Left lung (tissue), 10 donors: ENCODE measurements around the gene POLR2C. TPM values are rescaled to one million over a fixed set of nuclear protein-coding genes. Genes with fewer than 3 reads are reported as not detected.

ENCODE experiments used
- ATAC-seq: fragments of 200-7000 bp; cut with Tn5 transposase; one replicate; pipeline ENCODE4 v1.9.1; 2020; ENCODE audit warnings: moderate library complexity
- DNase-seq, 4 donors: peaks; one replicate each; pipeline ENCODE4 v3.0.0-alpha.2; 2013 to 2020
- H3K27ac ChIP-seq, 2 donors: fragments of 200-600 bp; sonication (generic) in 1 of 2; one replicate each; pipeline versions ENCODE4 v1.5.0 to v1.8.0; 2020 to 2021
- H3K27me3 ChIP-seq, 2 donors: fragments of 200-600 bp; sonication (generic) in 1 of 2; one replicate each; pipeline versions ENCODE4 v1.5.0 to v1.8.0; 2020 to 2021
- H3K36me3 ChIP-seq, 2 donors: fragments of 200-600 bp; sonication (generic) in 1 of 2; one replicate each; pipeline versions ENCODE4 v1.5.0 to v1.8.0; 2020 to 2021
- H3K4me1 ChIP-seq, 2 donors: fragments of 200-600 bp; one replicate each; pipeline ENCODE4 v1.8.0; 2021
- H3K4me3 ChIP-seq, 2 donors: fragments of 200-600 bp; sonication (generic) in 1 of 2; one replicate each; pipeline versions ENCODE4 v1.5.0 to v1.8.0; 2020 to 2021; ENCODE audit warnings: mild to moderate bottlenecking in 1 of 2
- H3K9me3 ChIP-seq, 2 donors: fragments of 200-600 bp; sonication (generic) in 1 of 2; one replicate each; pipeline versions ENCODE4 v1.5.0 to v1.8.0; 2020 to 2021
- CTCF ChIP-seq, 2 donors: fragments of 200-600 bp; sonication (generic) in 1 of 2; IDR thresholded peaks; one replicate each; pipeline versions ENCODE4 v1.5.0 to v1.8.0; 2021; ENCODE audit warnings: antibody characterized with exemption in 2 of 2
- intact Hi-C, 2 donors: fragments of 100-400 bp; cut with DNase I; formaldehyde crosslinking; loops; one replicate each; pipeline versions ENCODE4 v1.11.2 to v1.14.2; 2022
- polyA plus RNA-seq, 6 donors: library from polyadenylated mRNA; unstranded; fragments of 120-200 nt; gene quantifications; one replicate each; pipeline ENCODE4 v1.2.1, GENCODE V29; 2013; ENCODE audit not compliant: insufficient read length in 6 of 6
- total RNA-seq, 2 donors: library from RNA; stranded (reverse); fragmentation: NEBNext Ultra II Directional; extraction: Animal tissue kit (Norgen Biotek cat#: 25700); gene quantifications; one replicate each; pipeline ENCODE4 v1.2.1, GENCODE V29; 2021
- donor health status: DM: no; HTN: yes; CAD: no.
- donor health status: DM: no; HTN: no; CAD: no.

The POLR2C gene
- total and polyA plus RNA-seq, 8 donors: 71.0 to 85.9 (median 81.9) TPM

GRCh38 chr16:57419506-57419905 lies 43.0 kb upstream of the POLR2C start:
- ATAC-seq: no peak
- no peaks in the 10 kb centered on the region for H3K27me3 ChIP-seq
- H3K36me3 ChIP-seq: no peaks in the 10 kb centered on the region
- H3K9me3 ChIP-seq: no peaks in the 10 kb centered on the region
- TF ChIP-seq CTCF (IDR thresholded peaks at IDR 0.05): no peak
- no peak overlapping the region for H3K4me3 ChIP-seq
- no peak overlapping the region for H3K27ac ChIP-seq
- H3K4me1 ChIP-seq: peaks cover 12 to 37% of the 10 kb centered on the region in 2 donors
- intact Hi-C loops: loop anchor here in 1 of 2 donors (10.0 kb wide), 1 partner anchor 115 kb away; no protein-coding TSS in a partner anchor
- DNase-seq: no peak

- H3K27me3 ChIP-seq: no peaks in the 10 kb centered on the region
- H3K9me3 ChIP-seq: no peaks in the 10 kb centered on the region
- TF ChIP-seq CTCF (IDR thresholded peaks at IDR 0.05): peak; percentile 50 to 55
- H3K36me3 ChIP-seq: peaks cover 0 to 13% of the 10 kb centered on the region in 2 donors
- no peak overlapping the region for H3K27ac ChIP-seq
- no peak overlapping the region for H3K4me3 ChIP-seq
- ATAC-seq (peak; percentile 46), DNase-seq (peak in 2 of 4 donors; percentile 63 to 82)
- peaks cover 10 to 33% of the 10 kb centered on the region in 2 donors for H3K4me1 ChIP-seq
- intact Hi-C loops: loop anchor here in 1 of 2 donors (5.0 kb wide), 1 partner anchor 95 kb away; no protein-coding TSS in a partner anchor
Measured at GRCh38 chr16:57422026-57422944, 40.2 kb upstream of the POLR2C start.

GRCh38 chr16:57423152-57423551 lies 39.3 kb upstream of the POLR2C start:
- Histone ChIP-seq H3K4me3 (no peak overlapping the region), H3K27ac (no peak overlapping the region), H3K27me3 (no peaks in the 10 kb centered on the region), H3K36me3 (peaks cover 0 to 22% of the 10 kb centered on the region in 2 donors), H3K4me1 (peaks cover 6 to 24% of the 10 kb centered on the region in 2 donors), H3K9me3 (no peaks in the 10 kb centered on the region)
- DNase-seq (no peak), ATAC-seq (no peak)
- intact Hi-C loops: loop anchor here in 1 of 2 donors (5.0 kb wide), 1 partner anchor 94 kb away; no protein-coding TSS in a partner anchor
- no peak for TF ChIP-seq CTCF (IDR thresholded peaks at IDR 0.05)

- H3K4me1 ChIP-seq: peaks cover 6 to 11% of the 10 kb centered on the region in 2 donors
- ATAC-seq (peak; percentile 9), DNase-seq (no peak)
- no peak overlapping the region for H3K27ac ChIP-seq
- no peak overlapping the region for H3K4me3 ChIP-seq
- no peaks in the 10 kb centered on the region for H3K9me3 ChIP-seq
- H3K36me3 ChIP-seq: peaks cover 0 to 36% of the 10 kb centered on the region in 2 donors
- H3K27me3 ChIP-seq: no peaks in the 10 kb centered on the region
- intact Hi-C loops: loop anchor here in 1 of 2 donors (5.0 kb wide), 1 partner anchor 93 kb away; no protein-coding TSS in a partner anchor
- TF ChIP-seq CTCF (IDR thresholded peaks at IDR 0.05): no peak
Measured at GRCh38 chr16:57424583-57424982, 37.9 kb upstream of the POLR2C start.

- H3K27me3 ChIP-seq: no peaks in the 10 kb centered on the region
- DNase-seq (no peak), ATAC-seq (no peak)
- H3K27ac ChIP-seq: no peak overlapping the region
- peaks cover 6 to 11% of the 10 kb centered on the region in 2 donors for H3K4me1 ChIP-seq
- H3K9me3 ChIP-seq: no peaks in the 10 kb centered on the region
- H3K4me3 ChIP-seq: no peak overlapping the region
- no peak for TF ChIP-seq CTCF (IDR thresholded peaks at IDR 0.05)
- peaks cover 6 to 54% of the 10 kb centered on the region in 2 donors for H3K36me3 ChIP-seq
- intact Hi-C loops: no loop called here
Measured at GRCh38 chr16:57426356-57426755, 36.1 kb upstream of the POLR2C start.
